Retinal pigment epithelial cell (primary cell): ENCODE data around the gene MSH3.
"Not testable (repeated sequence)": the region's sequence is repeated elsewhere in the genome, so short reads cannot be mapped to it uniquely, and the experiment has no call there.

Experiments used
- DNase-seq: peaks from one replicate; pipeline ENCODE4 v3.0.0-alpha.2; 2010; ENCODE audit warnings: low read depth
- H3K4me3 ChIP-seq: 2 replicates; pipeline ENCODE4 v1.5.1; 2011; ENCODE audit warnings: mild to moderate bottlenecking, low read length, control low read depth, moderate library complexity
- CTCF ChIP-seq: conservative IDR thresholded peaks from 2 replicates; pipeline ENCODE4 v1.5.1; 2011; ENCODE audit warnings: low read depth, low read length, control low read depth, inconsistent platforms

Gene MSH3

GRCh38 chr5:80870442-80870841, 216.0 kb downstream of the MSH3 start:
- TF ChIP-seq CTCF: no peak
- no peak overlapping the region for H3K4me3 ChIP-seq
- no peak for DNase-seq

GRCh38 chr5:80871541-80871961, 217.1 kb downstream of the MSH3 start:
- DNase-seq: peak; percentile 10
- H3K4me3 ChIP-seq: no peak overlapping the region
- no peak for TF ChIP-seq CTCF

- no peak for TF ChIP-seq CTCF
- DNase-seq: no peak
- no peak overlapping the region for H3K4me3 ChIP-seq
Measured at GRCh38 chr5:80874162-80874561, 219.7 kb downstream of the MSH3 start.

- no peak for TF ChIP-seq CTCF
- H3K4me3 ChIP-seq: no peak overlapping the region
- DNase-seq: no peak
Measured at GRCh38 chr5:80877592-80877991, 223.1 kb downstream of the MSH3 start.

GRCh38 chr5:80881726-80882125, 227.3 kb downstream of the MSH3 start:
- no peak for TF ChIP-seq CTCF
- no peak overlapping the region for H3K4me3 ChIP-seq
- DNase-seq: no peak

- H3K4me3 ChIP-seq, DNase-seq: not testable (repeated sequence)
Measured at GRCh38 chr5:80883390-80883789, 228.9 kb downstream of the MSH3 start.

- H3K4me3 ChIP-seq: no peak overlapping the region
- TF ChIP-seq CTCF: no peak
Measured at GRCh38 chr5:80884086-80884813, 229.8 kb downstream of the MSH3 start.

More at GRCh38 chr5:80884086-80884813, 229.8 kb downstream of the MSH3 start:
- no peak for DNase-seq
